Measurements from ENCODE around the gene PLIN4.

PLIN4 gene

GRCh38 chr19:4499855-4500254 lies 18.4 kb downstream of the PLIN4 start:
- no peak for DNase-seq
- in situ Hi-C loops (cut with HindIII; ENCODE audit: low pct_ligation_motif_present, low sequenced_read_pairs) = no loop called here
- Histone ChIP-seq H3K36me3 (replicated peaks) (peaks cover 62% of the 10 kb centered on the region), H3K27me3 (replicated peaks) (no peaks in the 10 kb centered on the region), H3K4me3 (ENCODE audit: low read depth, low read length) (no peak overlapping the region), H3K27ac (no peak overlapping the region)
- TF ChIP-seq CTCF (IDR thresholded peaks at IDR 0.05; ENCODE audit: low read depth, low read length, missing control alignments) = no peak

- DNase-seq = no peak
- Histone ChIP-seq H3K27me3 (replicated peaks) (no peaks in the 10 kb centered on the region), H3K4me3 (ENCODE audit: low read depth, low read length) (no peak overlapping the region), H3K36me3 (replicated peaks) (peaks cover 64% of the 10 kb centered on the region), H3K27ac (no peak overlapping the region)
- no peak for TF ChIP-seq CTCF (IDR thresholded peaks at IDR 0.05; ENCODE audit: low read depth, low read length, missing control alignments)
- in situ Hi-C loops (cut with HindIII; ENCODE audit: low pct_ligation_motif_present, low sequenced_read_pairs) = no loop called here
These were observed 19.0 kb downstream of the PLIN4 start for GRCh38 chr19:4499318-4499717.

- Histone ChIP-seq H3K36me3 (replicated peaks) (peaks cover 70% of the 10 kb centered on the region), H3K27ac (no peak overlapping the region), H3K27me3 (replicated peaks) (no peaks in the 10 kb centered on the region), H3K4me3 (ENCODE audit: low read depth, low read length) (no peak overlapping the region)
- DNase-seq = no peak
- in situ Hi-C loops (cut with HindIII; ENCODE audit: low pct_ligation_motif_present, low sequenced_read_pairs) = no loop called here
- no peak for TF ChIP-seq CTCF (IDR thresholded peaks at IDR 0.05; ENCODE audit: low read depth, low read length, missing control alignments)
These were observed 19.6 kb downstream of the PLIN4 start for GRCh38 chr19:4498694-4499093.

- in situ Hi-C loops (cut with HindIII; ENCODE audit: low pct_ligation_motif_present, low sequenced_read_pairs) = no loop called here
- no peak overlapping the region for H3K4me3 ChIP-seq (ENCODE audit: low read depth, low read length)
- H3K27ac ChIP-seq = no peak overlapping the region
- TF ChIP-seq CTCF (IDR thresholded peaks at IDR 0.05; ENCODE audit: low read depth, low read length, missing control alignments) = no peak
- peaks cover 74% of the 10 kb centered on the region for H3K36me3 ChIP-seq (replicated peaks)
- H3K27me3 ChIP-seq (replicated peaks) = no peaks in the 10 kb centered on the region
- DNase-seq = no peak
These were observed 20.4 kb downstream of the PLIN4 start for GRCh38 chr19:4497770-4498389.

- in situ Hi-C loops (cut with HindIII; ENCODE audit: low pct_ligation_motif_present, low sequenced_read_pairs) = no loop called here
- peaks cover 79% of the 10 kb centered on the region for H3K36me3 ChIP-seq (replicated peaks)
- no peak overlapping the region for H3K4me3 ChIP-seq (ENCODE audit: low read depth, low read length)
These were observed 22.0 kb downstream of the PLIN4 start for GRCh38 chr19:4496304-4496703.

More at GRCh38 chr19:4496304-4496703, 22.0 kb downstream of the PLIN4 start:
- TF ChIP-seq CTCF (IDR thresholded peaks at IDR 0.05; ENCODE audit: low read depth, low read length, missing control alignments) = no peak
- no peaks in the 10 kb centered on the region for H3K27me3 ChIP-seq (replicated peaks)
- no peak for DNase-seq
- H3K27ac ChIP-seq = no peak overlapping the region
